A204.1 (cell line): ENCODE data around the gene DXO.
"Not testable (repeated sequence)": the region's sequence is repeated elsewhere in the genome, so short reads cannot be mapped to it uniquely, and the experiment has no call there.

ENCODE experiments used
- FAIRE-seq: peaks from 2 replicates; lab custom pipeline; 2012; peaks lifted over from hg19 to GRCh38; lab: Jason Lieb, UNC

The DXO gene

DNA sequence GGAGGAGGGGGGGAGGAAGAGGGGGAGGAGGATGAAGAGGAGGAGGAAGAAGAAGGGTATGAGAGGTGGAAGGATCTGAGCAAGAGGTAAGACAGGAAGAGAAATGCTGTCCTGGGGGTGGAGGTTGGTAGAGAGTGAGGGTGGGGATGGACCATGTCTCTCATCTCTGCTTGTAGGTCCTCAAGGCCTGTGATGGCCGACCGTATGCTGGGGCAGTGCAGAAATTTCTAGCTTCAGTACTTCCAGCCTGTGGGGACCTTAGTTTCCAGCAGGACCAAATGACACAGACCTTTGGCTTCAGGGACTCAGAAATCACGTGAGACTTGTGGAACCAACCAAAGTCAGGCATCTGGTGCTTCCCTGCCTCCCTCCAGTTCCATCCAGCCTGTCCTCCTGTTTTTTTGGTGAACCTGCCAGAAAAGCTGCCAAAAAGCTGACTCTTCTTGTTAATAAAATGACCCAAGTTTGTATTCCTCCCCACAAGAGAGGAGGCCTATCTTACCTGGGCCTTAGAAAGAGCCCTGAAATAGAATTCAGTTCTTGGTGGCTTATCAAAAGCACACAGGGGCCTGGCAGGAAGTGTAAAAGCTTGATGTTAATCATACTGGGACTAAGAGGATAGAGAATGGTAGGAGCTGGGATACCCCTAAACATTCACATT, 7.4 kb upstream of the DXO start:
- FAIRE-seq = no peak

DNA sequence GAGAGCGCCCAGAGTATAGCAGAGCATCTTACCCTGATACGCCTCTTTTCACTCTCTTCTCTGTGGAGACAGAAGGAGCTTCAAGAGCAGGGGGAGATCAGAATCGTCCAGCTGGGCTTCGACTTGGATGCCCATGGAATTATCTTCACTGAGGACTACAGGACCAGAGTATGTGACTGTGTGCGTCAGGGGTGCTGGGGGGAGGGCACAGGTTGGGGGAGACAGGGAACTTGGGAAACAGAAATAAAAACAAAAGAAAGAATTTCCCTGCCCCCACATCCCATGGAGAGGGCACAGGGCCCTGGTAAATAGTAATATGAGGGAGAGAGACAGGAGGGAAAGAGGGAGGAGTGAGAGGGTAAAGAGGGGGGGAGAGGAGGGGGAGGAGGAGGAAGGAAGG, 6.9 kb upstream of the DXO start:
- FAIRE-seq = no peak

GRCh38 chr6:31977816-31978431, 6.0 kb upstream of the DXO start:
- FAIRE-seq = no peak

DNA sequence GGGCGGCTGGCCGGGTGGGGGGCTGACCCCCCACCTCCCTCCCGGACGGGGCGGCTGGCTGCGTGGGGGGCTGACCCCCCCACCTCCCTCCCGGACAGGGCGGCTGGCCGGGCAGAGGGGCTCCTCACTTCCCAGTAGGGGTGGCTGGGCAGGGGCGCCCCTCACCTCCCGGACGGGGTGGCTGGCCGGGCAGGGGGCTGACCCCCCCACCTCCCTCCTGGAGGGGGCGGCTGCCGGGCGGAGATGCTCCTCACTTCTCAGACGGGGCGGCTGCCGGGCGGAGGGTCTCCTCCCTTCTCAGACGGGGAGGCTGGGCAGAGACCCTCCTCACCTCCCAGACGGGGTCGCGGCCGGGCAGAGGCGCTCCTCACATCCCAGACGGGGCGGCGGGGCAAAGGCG, 4.1 kb upstream of the DXO start:
- FAIRE-seq = not testable (repeated sequence)

DNA sequence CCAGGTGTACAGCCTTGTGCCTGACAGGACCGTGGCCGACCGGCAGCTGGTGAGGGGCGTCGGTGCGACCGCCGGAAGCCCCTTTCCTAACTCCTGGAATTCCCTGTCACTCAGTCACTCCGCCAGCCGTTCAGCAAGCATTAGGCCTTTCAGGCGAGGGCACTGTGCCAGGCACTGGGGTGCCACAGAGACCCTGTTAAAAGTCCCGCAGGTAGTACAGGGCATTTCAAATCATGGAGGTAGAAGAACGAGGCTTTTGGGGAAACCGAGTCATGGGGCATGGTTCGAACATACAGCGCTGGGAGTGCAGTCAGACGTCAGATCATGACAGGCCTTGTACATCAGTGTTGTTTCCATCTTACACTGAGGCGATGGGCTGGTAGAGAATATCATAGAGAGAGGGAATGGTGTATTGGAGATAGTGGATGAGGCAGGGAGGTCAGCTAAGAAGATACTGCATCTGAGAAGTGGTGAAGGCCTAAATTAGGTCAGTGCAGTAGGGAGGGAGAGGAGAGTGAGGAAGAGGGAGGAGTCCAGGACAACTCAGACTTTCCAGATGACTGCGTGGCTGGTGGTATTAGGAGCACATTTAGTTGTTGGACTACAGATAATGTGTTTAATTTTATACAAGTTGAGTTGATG, 892 bp upstream of the DXO start:
- no peak for FAIRE-seq

GRCh38 chr6:31971279-31971992, 502 bp downstream of the DXO start:
- FAIRE-seq = no peak

DNA sequence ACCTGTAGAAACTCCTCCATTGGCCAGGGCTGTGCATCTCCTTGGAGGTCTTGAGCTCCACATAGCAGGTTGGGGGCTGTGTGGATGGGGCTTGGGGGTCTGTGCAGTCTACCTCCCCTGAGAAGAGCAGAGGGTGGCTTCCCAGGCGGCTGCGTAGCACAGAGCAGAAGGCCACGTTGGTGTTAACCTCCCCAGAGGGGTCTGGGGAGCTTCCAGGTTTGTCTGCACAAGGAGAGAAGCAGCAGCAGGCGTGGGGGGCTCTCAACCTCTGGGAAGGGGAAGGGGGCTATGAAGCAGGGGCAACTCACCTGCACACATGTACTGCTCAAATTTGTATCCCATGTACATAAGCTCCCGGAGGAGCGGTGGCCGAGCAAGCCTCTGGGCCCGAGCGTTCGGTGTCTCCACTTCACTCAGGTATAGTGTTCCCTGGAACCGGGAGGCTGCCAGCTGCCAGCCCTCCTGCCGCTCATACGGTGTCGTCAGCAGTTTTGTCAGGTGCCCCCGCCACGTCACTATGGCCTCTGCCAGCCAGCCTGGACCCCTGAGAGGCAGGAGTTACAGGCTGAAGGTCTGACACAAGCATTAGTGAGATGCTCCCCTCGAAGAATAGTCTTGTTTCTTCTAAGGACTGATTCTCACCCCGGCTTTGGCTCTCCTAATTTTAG, 1.2 kb downstream of the DXO start:
- FAIRE-seq = no peak

DNA sequence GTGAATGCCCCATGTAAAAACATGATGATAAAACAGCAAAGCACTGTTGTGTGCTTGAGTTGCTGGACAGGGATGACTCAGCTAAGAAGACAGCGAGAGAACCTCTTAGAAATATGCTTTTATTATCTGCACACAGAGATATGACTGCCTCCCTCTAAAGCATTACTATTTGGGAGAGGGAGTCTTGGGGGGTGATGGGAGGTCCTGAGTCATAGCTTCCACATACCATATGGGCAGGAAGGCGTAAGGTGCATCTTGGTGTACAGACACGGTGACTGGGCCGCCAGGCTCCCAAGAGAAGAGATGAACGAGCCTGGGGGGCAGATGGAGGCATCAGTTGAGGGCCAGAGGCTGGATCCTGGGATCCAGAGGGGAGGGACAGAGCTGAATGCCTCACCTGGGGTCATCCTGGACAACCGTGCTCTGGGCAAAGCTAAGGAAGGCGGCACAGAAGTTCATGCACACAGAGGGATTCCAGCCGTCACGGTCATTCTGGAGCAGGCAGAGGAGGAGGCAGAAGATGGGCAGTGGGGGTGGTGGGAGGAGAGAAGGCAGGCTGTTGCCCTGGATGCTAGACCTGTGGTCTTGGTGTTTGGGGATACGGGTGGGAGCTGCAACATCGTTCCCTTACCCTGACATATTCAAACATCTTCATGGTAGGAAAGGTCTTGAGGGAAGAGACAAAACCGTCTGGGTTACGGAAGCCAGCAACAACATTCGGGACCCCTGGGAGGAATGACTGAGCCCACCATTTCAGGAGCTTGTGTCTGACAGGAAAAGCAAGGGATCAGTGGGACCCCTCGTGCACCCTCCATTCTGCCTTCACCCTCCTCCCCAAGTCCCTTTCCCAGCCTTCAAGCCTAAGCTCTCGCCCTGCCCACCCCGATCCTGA, 2.0 kb downstream of the DXO start:
- no peak for FAIRE-seq

GRCh38 chr6:31968791-31969711, 2.9 kb downstream of the DXO start:
- FAIRE-seq = no peak

GRCh38 chr6:31968326-31968725, 3.6 kb downstream of the DXO start:
- no peak for FAIRE-seq

DNA sequence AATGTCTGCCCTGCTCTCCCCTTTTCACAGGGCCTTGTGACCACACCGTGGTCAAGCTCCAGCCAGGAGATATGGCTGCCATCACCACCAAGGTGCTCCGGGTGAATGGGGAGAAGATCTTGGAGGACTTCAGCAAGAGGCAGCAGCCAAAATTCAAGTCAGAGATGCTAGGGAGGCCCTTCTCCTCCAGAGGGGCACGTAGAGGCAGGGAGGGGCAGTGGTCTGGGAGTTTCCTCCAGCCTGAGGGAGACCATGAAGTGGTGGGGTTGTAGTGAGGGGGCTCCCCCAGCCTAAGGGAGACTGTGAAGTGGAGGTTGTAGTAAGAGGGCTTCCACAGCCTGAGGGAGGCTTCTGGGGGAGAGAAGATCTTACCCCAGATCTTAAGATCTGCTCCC, 4.0 kb downstream of the DXO start:
- FAIRE-seq = no peak

DNA sequence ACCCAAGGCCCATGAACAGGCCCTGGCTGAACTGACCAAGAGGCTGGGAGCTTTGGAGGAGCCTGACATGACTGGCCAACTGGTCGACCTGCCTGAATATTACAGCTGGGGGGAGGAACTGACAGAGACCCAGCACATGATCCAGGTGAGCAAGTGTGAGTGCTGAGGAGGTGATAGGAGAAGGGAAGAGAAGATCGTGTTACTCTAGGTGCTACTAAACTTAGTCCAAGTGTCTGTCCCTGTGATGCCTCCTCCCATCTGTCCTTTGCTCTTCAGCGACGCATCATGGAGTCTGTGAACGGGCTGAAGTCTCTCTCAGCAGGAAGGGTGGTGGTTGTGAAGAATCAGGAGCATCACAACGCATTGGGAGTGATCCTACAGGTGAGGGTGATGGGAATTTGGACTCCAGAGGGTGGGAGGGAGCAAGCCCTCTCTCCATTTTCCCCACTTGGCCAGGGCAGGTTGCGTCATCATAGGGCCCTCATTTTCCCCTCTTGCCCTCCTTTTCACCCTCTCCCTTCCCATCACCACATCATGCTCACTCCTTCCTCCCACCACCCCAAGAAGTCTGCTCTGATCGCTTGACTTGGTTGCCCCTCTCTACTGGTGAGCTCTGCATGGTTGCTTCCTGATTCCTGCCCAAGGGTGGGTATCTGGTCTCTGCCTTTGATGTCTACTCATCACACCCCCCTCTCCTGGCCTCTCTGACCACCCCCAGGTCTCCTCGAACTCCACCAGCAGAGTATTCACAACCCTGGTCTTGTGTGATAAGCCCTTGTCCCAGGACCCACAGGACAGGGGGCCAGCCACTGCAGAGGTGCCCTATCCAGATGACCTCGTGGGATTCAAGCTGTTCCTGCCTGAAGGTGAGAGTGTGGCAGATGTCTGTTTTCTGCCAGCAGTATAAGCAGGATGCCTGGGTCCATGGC, 4.7 kb downstream of the DXO start:
- FAIRE-seq = no peak

DNA sequence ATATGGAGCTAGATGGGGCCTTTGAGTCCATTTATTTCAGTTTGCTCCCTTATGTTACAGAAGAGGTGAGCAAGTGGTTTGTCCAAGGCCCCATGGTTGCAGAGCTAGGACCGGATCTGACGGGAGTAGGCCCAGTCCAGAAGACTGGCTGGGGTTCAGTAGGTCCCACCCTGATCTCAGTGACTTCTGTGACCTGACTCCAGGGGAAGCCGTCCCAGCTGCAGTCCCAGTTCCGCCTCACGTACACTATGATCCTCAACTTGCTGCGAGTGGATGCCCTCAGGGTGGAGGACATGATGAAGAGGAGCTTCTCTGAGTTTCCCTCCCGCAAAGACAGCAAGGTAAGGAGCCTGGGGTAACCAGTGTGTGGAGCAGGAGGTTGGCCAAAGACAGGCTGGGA, 5.4 kb downstream of the DXO start:
- no peak for FAIRE-seq

GRCh38 chr6:31965700-31966099, 6.2 kb downstream of the DXO start:
- FAIRE-seq = no peak

GRCh38 chr6:31963921-31964320, 8.0 kb downstream of the DXO start:
- FAIRE-seq = no peak

GRCh38 chr6:31961616-31962015, 10.3 kb downstream of the DXO start:
- no peak for FAIRE-seq

DNA sequence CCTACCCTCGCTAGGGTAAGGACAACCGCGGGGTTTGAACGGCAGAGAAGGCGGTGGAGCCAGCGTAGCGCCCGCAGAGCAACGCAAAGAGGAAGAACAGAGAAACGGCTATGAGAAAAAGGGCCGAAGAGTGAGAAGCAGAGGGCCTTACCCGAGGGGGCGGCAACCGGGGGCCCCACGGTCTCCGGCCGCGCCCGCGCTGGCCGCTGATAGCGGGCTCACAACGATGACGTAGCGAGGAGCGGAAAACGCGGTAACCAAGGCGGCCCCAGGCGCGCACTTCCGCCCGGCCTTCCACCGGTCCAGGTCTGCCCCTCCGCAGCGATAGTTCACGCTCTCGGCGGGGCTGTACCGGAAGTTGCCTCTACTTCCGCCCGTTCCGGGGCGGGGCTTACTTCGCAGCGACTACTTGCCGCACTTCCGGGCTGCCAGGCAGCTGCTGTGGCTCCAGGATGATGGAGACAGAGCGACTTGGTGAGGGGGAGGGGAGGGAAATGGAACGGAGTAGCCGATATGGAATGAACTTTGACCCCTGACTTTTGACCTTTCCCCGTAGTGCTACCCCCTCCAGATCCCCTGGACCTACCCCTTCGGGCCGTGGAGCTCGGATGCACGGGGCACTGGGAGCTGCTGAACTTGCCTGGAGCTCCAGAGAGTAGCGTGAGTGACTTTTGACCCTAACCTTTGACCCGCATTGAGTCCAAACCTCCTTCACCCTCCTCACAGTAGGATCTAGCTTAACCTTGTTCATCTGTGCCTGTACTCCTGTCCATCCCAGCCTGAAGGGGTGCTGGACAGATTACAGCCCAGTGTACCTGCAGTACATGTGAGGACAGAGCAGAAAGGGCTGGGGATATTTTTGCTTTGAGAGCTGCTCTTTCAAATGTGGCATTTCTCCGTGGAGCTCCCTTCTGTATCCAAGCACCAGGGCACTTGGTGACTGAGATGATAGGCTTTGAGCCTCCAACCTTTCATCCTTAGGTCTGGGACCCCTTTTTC, 12.9 kb downstream of the DXO start, which contains the start of the genes NELFE and SKIC2:
Gene NELFE, minus strand, starts transcription at position 231 of the 999 bp plus-strand sequence. CDS start 525 bp downstream, outside the sequence.
Gene SKIC2, plus strand, starts transcription at position 435 of the 999 bp plus-strand sequence. Its CDS starts 18 bp downstream, at position 453.
- peak; percentile 90 for FAIRE-seq

- no peak for FAIRE-seq
Observed at GRCh38 chr6:31958412-31958740, 13.6 kb downstream of the DXO start.
